ENCODE measurements around the gene ANKRD33B.

- no peak for TF ChIP-seq CTCF (IDR thresholded peaks at IDR 0.05)
- TF ChIP-seq POLR2A (IDR thresholded peaks at IDR 0.05), result no peak
- no peak for TF ChIP-seq POLR2AphosphoS5 (IDR thresholded peaks at IDR 0.05; ENCODE audit: insufficient read depth in 1 of 2, low read depth in 1 of 2)
Measured at GRCh38 chr5:10545084-10545483, 18.8 kb upstream of the ANKRD33B start.

All from vagina (tissue), 2 donors.